NCI-H510A treated with DMSO at 0.1 percent for 48 hours (cell line): ENCODE results near the gene LRR1.
A peak's percentile ranks its signal among the peaks of the same experiment; 100 is the strongest.
"Not testable (repeated sequence)": the region's sequence is repeated elsewhere in the genome, so short reads cannot be mapped to it uniquely, and the experiment has no call there.

ENCODE experiments used
- DNase-seq: peaks from one replicate; lab custom pipeline; 2025; lab: John Stamatoyannopoulos, UW

LRR1 gene

DNA sequence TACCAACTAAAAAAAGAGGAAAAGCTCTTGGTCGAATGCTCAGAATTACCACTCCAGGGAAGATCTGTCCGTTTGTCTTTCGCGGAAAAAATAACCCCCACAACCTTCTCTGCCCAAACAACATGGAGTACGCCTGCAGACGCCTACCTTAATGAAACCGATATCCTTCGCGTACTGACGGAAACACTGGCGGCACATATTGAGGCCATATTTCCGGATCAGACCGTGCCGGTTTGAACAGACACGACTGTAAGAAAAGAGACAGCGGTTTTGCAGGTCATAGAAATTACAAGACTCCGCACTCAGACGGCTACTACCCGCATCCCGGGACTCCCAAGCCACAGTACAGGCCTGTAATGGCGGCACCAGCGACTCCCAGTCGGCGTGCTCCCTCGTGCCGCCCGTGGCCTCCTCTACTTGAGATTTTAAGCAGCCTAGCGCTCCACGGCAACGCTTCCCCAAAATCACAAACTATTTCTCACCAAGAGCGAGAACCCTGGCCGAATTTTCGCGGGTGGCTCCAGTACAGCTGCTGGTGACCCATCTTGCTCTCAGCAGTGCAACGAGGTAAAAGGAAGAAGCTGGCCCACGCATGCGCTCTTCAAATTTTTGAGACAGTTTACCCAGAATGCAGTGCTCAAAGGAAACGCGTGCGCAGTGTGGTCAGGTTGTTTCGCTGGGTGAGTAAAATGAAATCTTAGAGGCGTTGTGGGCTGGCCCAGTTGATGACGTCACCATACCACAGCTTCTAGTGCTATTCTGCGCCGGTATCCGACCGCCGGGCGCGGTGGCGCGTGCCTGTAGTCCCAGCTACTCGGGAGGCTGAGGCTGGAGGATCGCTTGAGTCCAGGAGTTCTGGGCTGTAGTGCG, 12.7 kb upstream of the LRR1 start, which contains the start of gene RPS29:
TSS of gene RPS29 (minus strand) at position 578 of the 870 bp plus-strand sequence. CDS start at position 544, 34 bp downstream.
- peak; percentile 99 for DNase-seq

DNA sequence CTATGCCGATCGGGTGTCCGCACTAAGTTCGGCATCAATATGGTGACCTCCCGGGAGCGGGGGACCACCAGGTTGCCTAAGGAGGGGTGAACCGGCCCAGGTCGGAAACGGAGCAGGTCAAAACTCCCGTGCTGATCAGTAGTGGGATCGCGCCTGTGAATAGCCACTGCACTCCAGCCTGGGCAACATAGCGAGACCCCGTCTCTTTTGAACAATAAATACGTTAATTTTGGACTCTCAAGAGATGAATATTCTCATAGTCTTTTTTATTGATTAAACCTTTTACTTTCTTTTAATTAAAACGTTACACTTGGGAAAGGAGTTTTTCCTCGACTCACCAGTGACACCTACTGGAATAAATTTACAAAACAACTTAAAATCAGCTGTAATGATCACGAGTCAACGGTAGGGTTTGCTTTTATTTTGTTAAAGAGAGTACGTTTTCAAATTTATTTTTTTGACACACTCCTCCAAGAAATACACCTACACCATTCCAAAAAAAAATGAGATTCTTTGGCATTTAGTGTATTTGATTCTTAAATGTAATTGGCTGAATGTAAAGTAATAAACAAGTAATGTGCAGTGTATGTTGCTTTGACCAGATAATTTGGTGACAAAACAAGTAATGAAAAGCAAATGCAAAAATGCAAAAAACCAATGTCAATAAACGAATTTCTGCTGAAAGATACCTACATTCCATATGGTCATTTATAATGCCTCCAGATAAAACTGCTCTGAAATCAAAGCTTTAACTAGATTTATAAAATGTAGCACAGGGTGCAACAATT, 11.9 kb upstream of the LRR1 start:
- DNase-seq = peak; percentile 76

DNA sequence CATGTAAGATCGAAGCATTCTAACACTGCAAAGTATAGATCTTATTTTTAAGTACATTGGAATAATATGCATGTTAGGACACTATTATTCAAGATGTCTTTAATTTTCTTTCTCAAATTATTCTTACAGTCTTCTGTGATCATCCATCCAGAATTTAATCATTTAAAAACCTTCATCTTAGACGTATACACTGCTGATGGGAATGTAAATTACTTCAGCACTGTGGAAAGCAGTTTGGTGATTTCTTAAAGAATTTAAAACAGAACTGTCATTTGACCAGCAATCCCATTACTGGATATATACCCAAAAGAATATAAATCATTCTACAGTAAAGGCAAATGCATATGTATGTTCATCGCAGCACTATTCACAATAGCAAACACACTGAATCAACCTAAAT, 9.4 kb upstream of the LRR1 start:
- DNase-seq = no peak

DNA sequence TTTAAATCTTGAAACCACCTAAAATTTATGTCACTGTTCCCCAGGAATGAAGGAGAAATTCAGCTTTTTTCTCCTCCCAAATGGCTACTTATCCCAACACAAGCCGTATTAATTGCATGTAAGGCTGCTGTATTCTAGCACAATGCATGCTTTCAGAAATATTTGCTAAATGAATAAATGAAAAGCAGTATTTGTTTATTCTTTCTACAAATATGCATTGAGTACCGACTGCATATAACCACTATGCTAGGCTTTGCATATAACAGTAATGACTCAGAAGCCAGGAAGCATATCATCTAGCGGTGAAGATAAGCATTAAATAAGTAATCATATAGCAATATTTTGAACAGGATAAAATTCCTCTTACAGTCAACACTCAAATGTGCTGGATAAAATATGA, 5.7 kb upstream of the LRR1 start:
- no peak for DNase-seq

DNA sequence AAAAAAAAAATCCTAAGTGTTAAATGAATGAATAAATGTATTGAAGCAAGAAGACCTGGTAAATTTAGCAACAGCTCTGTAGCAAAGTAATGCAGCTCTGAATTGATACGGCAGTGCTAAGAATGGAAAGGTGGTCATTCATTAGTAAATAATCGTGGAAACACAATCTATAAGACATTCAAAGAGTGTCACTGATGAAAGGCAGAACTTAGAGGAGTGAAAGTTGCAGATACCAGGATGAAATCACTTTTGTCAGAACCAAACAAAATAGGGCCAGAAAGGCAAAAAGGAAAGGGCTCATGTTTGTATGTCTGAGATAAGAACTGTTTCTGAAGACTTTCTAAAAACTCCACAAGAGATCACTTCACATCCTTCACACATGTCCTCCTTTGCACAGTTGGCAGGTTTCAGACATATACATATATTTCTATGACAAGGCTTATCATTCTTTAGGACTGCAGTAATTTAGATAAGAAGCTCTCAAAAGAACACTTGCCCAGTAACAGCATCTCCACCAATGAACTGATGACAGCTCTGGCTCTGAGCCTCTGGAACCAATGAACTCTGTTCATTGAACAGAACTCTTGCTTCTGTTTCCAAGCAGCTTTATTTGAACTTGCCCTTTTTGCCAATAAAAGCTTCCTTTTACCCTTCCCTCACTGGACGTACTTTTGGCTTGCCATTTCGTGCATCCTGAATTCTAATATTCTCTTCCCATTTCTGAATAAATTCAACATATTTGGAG, 4.2 kb upstream of the LRR1 start:
- no peak for DNase-seq

DNA sequence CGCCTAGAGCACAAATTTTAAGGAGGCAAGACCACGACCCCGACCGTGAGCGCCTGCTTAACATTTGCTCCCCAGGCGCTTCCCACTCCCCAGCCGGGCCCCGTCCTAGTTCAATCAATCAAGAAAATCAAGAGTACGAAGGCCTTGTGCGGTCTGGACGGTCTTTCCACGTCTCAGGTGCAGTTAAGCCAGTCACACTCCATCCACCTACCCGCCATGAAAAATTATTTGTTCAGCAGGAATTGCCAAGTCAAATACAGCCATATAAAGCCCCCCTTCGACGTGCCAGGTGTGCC, 603 bp upstream of the LRR1 start:
- no peak for DNase-seq

DNA sequence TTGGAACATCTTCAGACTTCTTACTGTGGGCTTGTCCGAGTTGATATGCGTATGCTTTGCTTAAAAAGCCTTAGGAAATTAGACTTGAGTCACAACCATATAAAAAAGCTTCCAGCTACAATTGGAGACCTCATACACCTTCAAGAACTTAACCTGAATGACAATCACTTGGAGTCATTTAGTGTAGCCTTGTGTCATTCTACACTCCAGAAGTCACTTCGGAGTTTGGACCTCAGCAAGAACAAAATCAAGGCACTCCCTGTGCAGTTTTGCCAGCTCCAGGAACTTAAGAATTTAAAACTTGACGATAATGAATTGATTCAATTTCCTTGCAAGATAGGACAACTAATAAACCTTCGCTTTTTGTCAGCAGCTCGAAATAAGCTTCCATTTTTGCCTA, 8.8 kb downstream of the LRR1 start:
- no peak for DNase-seq

DNA sequence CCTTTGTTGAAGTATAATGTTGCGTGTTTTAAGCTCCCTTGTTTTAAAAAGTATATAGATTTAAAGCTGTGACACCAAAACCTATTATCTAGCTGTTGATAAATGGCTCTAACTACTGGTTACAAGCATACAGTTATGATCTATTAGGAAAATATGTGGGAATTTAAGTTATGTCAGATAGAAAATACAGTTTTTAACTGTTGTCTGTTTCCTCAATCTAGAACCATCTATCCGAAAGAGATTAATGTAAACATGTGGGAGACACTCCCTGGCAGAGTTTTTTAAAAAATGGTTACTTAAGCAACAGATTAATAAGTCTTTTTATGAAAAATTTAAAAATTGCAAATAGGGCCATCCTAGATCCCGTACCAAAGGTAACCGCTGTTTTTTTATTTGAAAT, 13.5 kb downstream of the LRR1 start:
- no peak for DNase-seq

DNA sequence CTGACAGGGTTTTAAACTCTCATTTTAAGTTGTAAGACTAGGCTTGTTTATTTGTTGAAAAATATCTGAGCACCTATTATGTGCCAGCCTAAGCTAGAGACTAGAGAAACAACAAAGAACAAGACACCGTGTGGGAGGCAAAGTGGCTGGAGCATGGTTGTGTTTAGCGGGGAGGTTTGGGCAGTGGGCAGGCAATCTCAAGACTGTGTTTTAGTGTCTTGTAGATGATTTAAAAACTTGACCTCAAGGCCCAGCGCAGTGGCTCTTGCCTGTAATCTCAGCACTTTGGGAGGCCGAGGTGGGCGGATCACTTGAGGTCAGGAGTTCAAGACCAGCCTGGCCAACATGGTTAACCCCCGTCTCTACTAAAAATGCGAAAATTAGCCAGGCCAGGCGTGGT, 13.9 kb downstream of the LRR1 start:
- DNase-seq = no peak

DNA sequence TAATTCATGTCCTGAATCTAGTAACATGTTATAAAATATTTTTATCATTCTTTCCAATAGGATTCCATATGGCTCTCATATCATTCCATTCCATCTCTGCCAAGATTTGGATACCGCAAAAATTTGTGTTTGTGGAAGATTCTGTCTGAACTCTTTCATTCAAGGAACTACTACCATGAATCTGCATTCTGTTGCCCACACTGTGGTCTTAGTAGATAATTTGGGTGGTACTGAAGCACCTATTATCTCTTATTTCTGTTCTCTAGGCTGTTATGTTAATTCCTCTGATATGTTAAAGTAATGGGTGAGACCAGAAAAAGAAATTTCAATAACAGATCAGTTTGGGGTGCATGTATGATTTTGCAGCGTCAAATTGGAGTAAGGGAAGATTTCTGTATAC, 15.5 kb downstream of the LRR1 start:
- no peak for DNase-seq

DNA sequence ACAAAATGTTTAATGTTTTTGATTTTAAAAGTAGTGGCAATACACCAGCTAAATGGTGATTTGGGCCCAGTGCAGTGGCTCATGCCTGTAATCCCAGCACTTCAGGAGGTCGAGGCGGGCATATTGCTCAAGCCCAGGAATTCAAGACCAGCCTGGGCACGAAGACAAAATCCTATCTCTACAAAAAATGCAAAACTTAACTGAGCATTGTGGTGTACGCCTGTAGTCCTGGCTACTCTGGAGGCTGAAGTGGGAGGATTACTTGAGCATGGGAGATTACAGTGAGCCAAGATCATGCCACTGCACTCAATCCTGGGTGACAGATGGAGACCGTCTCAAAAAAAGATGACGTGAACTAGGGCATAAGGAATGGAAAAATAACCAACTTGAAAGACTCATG, 17.0 kb downstream of the LRR1 start:
- DNase-seq = no peak

DNA sequence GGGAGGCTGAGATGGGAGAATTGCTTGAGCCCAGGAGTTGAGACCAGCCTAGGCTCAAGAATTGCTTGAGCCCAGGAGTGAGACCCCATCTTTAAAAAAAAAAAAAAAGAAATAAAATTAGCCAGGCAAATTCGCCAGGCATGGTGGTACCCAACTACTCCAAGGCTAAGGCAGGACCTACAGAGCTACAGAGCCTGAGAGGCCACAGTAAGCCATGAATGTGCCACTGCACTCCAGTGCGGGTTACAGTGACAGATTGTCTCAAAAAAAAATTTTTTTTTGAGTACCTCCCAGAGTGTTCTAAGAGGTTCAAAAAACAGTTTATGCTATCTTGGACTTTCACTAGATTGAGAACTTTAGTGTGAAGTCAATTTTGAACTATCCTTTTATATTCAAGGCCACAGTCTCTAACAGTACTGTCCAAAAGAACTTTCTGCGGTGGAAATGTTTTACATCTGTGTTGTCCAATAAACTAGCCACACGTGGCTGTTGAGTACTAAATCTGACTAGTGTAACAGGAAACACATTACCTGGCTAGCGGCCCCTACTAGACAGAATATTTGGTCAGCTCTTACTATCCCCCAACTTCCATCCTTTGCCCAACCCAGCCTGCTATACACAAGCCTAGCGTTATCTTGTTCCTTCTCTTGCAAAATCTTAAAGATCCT, 19.2 kb downstream of the LRR1 start:
- no peak for DNase-seq

DNA sequence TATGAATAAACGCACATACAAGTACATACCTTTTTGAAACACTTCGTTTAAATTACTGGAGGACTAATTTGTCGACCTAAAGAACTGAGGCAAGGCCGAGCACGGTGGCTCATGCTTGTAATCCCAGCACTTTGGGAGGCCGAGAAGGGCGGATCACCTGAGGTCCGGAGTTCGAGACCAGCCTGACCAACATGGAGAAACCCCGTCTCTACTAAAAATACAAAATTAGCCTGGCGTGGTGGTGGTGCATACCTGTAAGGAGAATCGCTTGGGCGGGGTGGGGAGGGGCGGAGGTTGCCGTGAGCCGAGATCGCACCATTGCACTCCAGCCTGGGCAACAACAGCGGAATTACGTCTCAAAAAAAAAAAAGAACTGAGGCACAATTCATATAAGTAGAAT, 20.5 kb downstream of the LRR1 start:
- not testable (repeated sequence) for DNase-seq

DNA sequence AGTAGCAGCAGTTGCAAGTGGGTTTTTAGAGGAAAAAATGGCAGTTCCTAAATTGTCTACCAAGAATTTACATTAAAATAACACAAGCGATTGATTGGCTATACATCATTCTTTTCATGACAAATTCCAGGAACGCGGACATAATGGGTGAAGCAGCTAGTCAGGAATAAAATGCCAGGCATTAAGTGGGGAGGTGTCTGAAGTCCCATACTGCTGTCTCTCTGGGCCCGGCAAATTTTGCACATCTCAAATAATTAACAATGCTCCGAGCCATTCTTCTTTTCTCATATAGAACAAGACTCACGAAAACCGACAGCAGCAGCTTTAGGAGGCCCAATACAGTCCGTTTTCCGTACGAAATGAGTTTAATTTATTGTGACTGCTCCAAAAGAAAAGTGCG, 21.0 kb downstream of the LRR1 start:
- DNase-seq = no peak

DNA sequence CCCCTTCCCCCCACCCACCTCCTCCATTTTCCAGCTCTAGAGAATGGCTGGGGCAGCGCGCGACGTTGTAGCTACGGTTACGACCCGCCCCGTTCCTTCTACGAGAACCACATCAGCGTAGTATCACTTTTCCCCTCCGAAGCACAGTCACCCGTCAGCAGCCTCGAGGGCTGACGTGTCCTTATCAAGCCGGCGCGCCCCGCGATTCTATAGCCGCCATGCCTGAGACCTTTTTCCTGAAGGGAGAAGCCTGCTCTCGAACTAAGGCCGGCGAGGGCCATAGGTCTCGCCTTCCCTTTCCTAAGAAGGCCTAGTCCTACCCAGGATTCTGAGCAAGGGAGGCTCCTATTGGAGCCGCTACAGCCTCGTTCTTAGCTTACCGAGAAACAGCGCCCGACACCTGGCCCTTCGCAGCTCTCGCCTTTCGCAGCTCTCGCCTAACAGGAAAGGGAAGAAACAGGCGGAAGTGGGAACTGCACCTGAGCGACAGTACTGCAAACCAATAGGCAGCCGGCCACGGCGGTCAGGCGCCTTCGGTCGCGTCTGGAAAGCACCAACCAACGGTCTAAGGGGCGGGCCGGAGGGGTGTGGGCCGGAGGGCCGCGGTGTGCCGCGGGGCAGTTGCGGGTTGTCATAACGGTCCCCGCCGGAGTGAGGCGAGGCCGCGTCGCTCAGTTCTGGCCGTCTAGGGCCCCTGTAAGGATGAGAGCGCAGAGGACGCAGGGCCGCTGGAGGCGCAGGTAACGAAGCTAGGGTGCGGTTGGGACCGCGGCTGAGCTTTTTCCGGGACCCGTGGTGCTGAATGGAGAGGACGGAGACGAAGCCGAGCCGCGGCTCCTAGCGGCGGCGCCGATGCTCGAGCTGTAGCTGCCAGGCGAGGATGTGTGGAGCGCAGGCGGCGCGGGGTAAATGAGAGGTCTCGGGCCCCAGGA, 21.7 kb downstream of the LRR1 start, which contains the start of the genes MGAT2 and RPL36AL:
TSS of gene MGAT2 (plus strand) at position 618 of the 932 bp plus-strand sequence. CDS start 470 bp downstream, outside the sequence.
TSS of gene RPL36AL (minus strand) at position 445 of the 932 bp plus-strand sequence. CDS start 1,522 bp downstream, outside the sequence.
- peak; percentile 92 for DNase-seq

DNA sequence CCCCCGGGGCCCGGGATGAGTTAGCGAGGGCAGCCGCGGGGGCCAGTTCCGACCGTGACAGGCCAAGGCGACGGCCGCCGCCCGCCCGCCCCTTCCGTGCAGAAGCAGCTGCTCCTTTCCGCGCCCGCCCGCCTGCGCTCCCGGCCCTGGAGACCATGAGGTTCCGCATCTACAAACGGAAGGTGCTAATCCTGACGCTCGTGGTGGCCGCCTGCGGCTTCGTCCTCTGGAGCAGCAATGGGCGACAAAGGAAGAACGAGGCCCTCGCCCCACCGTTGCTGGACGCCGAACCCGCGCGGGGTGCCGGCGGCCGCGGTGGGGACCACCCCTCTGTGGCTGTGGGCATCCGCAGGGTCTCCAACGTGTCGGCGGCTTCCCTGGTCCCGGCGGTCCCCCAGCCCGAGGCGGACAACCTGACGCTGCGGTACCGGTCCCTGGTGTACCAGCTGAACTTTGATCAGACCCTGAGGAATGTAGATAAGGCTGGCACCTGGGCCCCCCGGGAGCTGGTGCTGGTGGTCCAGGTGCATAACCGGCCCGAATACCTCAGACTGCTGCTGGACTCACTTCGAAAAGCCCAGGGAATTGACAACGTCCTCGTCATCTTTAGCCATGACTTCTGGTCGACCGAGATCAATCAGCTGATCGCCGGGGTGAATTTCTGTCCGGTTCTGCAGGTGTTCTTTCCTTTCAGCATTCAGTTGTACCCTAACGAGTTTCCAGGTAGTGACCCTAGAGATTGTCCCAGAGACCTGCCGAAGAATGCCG, 22.6 kb downstream of the LRR1 start:
- DNase-seq = peak; percentile 63

DNA sequence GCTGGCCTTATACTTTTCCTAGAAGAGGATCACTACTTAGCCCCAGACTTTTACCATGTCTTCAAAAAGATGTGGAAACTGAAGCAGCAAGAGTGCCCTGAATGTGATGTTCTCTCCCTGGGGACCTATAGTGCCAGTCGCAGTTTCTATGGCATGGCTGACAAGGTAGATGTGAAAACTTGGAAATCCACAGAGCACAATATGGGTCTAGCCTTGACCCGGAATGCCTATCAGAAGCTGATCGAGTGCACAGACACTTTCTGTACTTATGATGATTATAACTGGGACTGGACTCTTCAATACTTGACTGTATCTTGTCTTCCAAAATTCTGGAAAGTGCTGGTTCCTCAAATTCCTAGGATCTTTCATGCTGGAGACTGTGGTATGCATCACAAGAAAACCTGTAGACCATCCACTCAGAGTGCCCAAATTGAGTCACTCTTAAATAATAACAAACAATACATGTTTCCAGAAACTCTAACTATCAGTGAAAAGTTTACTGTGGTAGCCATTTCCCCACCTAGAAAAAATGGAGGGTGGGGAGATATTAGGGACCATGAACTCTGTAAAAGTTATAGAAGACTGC, 23.4 kb downstream of the LRR1 start:
- DNase-seq = no peak

DNA sequence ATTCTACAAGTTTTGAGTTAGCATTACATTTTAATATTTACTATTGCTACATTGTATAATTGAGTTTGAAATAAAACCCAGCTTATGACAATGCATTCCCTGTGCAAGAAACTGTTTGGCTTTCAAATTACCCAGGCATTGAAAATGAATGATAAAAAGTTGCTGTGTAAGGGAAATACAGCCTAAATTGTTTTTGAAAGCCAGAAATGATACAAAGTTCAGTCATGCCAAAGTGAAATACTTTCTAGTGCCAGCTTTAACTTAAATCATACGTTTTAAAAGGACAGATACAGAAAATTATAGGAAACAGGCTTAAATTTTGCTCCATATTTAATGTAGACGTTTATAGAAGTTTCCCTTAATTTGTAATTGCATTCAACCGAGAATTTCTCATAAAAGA, 24.6 kb downstream of the LRR1 start:
- DNase-seq = no peak
